Kidney epithelial cell (primary cell): ENCODE measurements around the gene COX8C. TPM values are rescaled to one million over a fixed set of nuclear protein-coding genes. Genes with fewer than 3 reads are reported as not detected.

Experiments used
- DNase-seq: peaks from one replicate; pipeline ENCODE4 v3.0.0-alpha.2; 2010; ENCODE audit warnings: low read depth
- H3K27me3 ChIP-seq: 2 replicates; pipeline ENCODE4 v1.6.0; 2011; ENCODE audit warnings: low read length; ENCODE audit not compliant: control insufficient read depth, insufficient read depth
- H3K36me3 ChIP-seq: 2 replicates; pipeline ENCODE4 v1.5.1; 2011; ENCODE audit warnings: low read length; ENCODE audit not compliant: control insufficient read depth, insufficient read depth
- H3K4me3 ChIP-seq: 2 replicates; pipeline ENCODE4 v1.5.1; 2011; ENCODE audit warnings: low read depth, mild to moderate bottlenecking, control low read depth, low read length
- CTCF ChIP-seq: IDR thresholded peaks from 2 replicates; pipeline ENCODE4 v1.5.1; 2011; ENCODE audit warnings: mild to moderate bottlenecking, moderate library complexity, low read length, control low read depth, inconsistent platforms; ENCODE audit not compliant: insufficient read depth, poor library complexity, severe bottlenecking
- total RNA-seq: library from RNA; depleted of rRNA; stranded (reverse); fragments of >200 nt; gene quantifications from 2 replicates; pipeline ENCODE4 v1.2.3, GENCODE V29; 2015

Gene COX8C
- total RNA-seq: not detected in 2 replicates

GRCh38 chr14:93346926-93347721, at the start of gene COX8C:
Gene COX8C, plus strand, starts transcription at chr14:93347182. Its CDS starts 87 bp downstream, at chr14:93347269.
- no peak for TF ChIP-seq CTCF
- no peak within 1 kb of the TSS for H3K4me3 ChIP-seq
- H3K27me3 ChIP-seq: no peaks in the 10 kb centered on the region
- no peak for DNase-seq
- no peaks in the 10 kb centered on the region for H3K36me3 ChIP-seq

GRCh38 chr14:93299416-93299815, 47.6 kb upstream of the COX8C start:
- no peak for TF ChIP-seq CTCF
- Histone ChIP-seq H3K4me3 (no peak overlapping the region), H3K27me3 (no peaks in the 10 kb centered on the region), H3K36me3 (no peaks in the 10 kb centered on the region)
- DNase-seq: no peak

- Histone ChIP-seq H3K36me3 (no peaks in the 10 kb centered on the region), H3K4me3 (no peak overlapping the region), H3K27me3 (no peaks in the 10 kb centered on the region)
- DNase-seq: no peak
- no peak for TF ChIP-seq CTCF
These were observed 47.1 kb upstream of the COX8C start for GRCh38 chr14:93299866-93300265.

- peak; percentile 78 for DNase-seq
- TF ChIP-seq CTCF: no peak
- Histone ChIP-seq H3K4me3 (no peak overlapping the region), H3K27me3 (no peaks in the 10 kb centered on the region), H3K36me3 (no peaks in the 10 kb centered on the region)
These were observed 45.0 kb upstream of the COX8C start for GRCh38 chr14:93301821-93302447.

GRCh38 chr14:93302688-93303581, 44.0 kb upstream of the COX8C start:
- TF ChIP-seq CTCF: no peak
- Histone ChIP-seq H3K4me3 (no peak overlapping the region), H3K36me3 (no peaks in the 10 kb centered on the region), H3K27me3 (no peaks in the 10 kb centered on the region)
- DNase-seq: no peak
